GM12891 (cell line): ENCODE results near the gene GYG2.

Experiments used
- POLR2A ChIP-seq: IDR thresholded peaks from 2 replicates; pipeline ENCODE4 v1.6.1; 2011; ENCODE audit warnings: low read depth, low read length, control low read depth
- POLR2AphosphoS5 ChIP-seq: IDR thresholded peaks from 2 replicates; pipeline ENCODE4 v1.6.1; 2011; ENCODE audit warnings: low read depth, low read length, control low read depth

- TF ChIP-seq POLR2A: no peak
- no peak for TF ChIP-seq POLR2AphosphoS5
These were observed 11.7 kb upstream of the GYG2 start for GRCh38 chrX:2817036-2817435.
